HS-27A (cell line): ENCODE data around the gene BCDIN3D.
"Not testable (repeated sequence)": the region's sequence is repeated elsewhere in the genome, so short reads cannot be mapped to it uniquely, and the experiment has no call there.

Source experiments
- DNase-seq: peaks from one replicate; pipeline ENCODE4 v3.0.0-alpha.2; 2012; ENCODE audit warnings: low read depth, missing footprints

BCDIN3D gene

GRCh38 chr12:49842519-49843352 is at the start of gene BCDIN3D:
Gene BCDIN3D, minus strand, starts transcription at chr12:49843106. Its CDS starts 19 bp downstream, at chr12:49843087.
- DNase-seq, result peak; percentile 81

DNA sequence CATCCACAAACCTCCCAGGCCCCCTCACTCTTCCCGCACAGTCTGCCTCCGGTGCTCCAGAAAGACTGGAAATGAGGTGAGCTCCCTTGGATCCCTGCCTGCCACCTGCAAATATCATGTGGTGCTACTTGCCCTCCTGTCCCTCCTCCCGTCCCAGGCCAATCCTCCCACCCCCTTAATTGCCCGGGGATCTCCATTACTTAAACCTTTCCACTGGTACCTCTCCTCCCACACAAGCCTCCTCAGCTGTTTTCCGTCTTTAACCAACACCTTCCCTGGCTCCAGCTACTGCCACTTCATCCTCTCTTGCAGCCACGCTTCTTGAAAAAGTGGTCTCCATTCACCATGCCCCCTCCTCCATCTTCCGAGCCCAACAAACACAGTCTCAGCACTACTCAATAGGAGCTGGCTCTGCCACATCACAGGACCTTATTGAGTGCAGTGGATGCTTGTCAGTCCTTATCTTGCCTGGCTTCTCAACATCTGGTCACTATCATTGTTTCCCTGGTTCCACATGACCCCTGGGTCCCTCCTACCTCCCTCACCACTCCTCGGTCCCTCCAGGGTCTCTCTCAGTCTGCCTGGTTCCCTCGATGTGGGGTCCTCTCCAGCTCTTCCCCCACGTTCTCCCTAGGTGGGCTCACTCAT is 49.3 kb upstream of the BCDIN3D start:
- no peak for DNase-seq

GRCh38 chr12:49891476-49891875 is 48.6 kb upstream of the BCDIN3D start:
- DNase-seq, result no peak

- no peak for DNase-seq
These were observed 48.1 kb upstream of the BCDIN3D start for GRCh38 chr12:49891012-49891411.

GRCh38 chr12:49890096-49890461 is 47.2 kb upstream of the BCDIN3D start:
- no peak for DNase-seq

GRCh38 chr12:49889361-49890095 is 46.6 kb upstream of the BCDIN3D start:
- no peak for DNase-seq

GRCh38 chr12:49888461-49889151 is 45.7 kb upstream of the BCDIN3D start:
- DNase-seq, result no peak

DNA sequence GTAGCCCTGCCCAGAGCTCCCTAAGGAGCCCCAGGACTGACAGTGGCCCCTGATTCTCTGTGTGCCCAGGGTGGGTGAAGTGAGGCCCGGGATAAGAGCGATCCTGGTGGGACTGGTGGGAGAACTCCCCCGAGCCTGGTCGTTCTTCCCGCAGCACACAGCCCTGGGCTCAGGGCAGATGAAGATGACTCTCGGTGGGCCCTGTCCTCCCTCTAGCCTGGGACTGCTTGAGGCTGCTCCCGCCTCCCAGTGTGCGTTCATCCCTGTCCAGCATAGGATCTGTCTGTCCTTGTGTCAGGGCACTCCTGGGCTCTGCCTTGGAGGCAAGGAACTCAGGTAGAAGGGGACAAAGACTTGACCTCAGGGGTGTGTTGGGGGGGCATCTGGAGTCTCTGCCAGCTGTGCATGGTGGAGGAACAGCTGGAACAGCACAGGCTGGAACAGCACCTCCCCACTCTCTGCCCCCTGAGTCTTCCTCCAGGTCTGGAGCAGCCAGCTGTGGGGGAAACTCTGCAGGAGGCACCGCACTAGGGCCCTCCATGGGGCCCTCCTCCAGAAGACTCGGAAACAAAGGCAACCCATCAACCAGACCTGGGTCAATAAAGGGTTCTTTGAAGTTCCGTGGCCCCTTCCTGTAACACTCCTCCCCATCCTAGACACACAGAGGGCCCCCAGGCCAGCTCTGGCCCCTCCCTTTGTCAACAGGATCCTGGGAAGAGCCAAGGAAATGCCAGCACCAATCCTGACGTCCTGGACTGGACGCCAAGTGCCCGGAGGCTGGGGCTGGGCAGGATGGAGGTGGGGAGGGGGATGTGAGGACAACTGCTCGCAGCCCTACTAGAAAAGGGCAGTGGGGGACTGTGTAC is 44.9 kb upstream of the BCDIN3D start:
- DNase-seq, result no peak

DNA sequence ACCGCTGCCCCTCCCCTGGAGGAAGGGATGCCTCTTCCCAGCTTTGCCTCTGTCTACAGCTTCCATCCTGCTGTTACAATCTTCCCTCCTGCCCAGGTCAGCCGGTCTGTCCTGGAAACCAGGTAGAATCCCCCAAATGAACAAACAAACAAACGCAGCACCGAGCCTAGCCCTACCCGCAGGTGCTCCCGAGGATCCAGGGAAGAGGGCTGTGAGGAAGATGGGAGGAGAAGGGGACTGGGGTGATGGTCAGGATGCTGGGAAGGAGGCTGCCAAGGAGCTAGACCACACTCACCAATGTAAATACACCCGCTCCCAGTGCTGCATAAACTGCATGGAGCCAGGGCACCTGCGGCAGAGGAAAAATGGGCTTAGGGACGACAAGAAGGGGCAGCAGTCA is 44.2 kb upstream of the BCDIN3D start:
- no peak for DNase-seq

GRCh38 chr12:49885663-49886461 is 43.0 kb upstream of the BCDIN3D start:
- DNase-seq, result no peak

- DNase-seq, result no peak
These were observed 42.2 kb upstream of the BCDIN3D start for GRCh38 chr12:49885118-49885517.

DNA sequence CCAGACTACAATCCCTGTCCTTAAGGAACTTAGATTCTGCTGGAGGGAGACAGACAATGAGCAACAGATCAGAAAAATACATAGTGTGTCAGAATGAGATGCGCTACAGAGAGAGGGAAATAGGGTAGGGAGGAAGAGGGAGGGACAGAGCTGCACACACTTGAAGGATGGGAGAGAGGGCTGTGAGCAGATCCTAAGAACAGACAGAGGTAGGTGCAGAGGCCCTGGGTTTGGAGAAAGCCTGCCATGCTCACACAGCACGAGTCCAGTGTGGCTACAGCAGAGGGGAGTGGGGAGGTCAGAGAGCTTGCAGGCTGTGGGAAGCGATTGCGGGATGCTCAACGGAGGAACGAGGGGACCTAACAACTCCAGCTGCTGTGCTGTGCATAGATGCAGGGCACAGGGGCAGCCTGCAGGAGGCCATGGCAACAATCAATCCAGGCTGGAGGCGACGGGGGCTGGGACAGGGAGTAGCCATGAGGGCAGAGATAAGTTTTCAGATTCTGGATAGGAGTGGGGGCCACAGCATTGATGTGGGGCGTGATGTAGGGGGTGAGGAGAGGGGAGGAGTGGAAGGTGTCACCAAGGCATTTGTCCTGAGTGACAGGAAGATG is 40.1 kb upstream of the BCDIN3D start:
- DNase-seq, result no peak

DNA sequence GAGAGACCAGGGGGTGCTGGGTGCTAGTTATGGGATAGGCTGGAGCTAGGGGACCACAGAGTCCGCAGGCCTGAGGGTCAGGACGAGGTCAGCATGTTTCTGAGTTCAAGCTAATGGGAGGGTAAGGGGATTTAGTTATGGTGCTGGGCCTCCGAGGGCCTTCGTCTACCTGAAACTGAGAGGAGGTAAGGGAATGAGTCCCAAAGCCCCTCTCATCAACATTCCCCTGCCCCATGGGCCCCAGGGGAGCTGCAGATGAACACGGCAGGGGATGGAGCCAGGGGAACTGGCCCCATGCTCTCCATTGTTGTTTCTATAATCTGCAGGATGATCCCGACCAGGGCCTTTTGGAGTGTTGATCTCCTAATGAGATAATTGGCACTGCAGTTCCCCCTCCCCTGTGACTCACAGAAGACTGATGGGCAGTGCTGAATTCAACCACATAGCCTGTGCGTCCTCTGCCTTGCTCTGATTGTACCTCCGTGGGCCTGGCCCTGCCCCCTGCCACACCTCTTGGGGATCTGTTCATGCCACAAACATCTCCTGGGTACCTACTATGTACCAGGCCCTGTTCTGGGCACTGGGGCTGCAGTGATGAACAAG is 39.4 kb upstream of the BCDIN3D start:
- no peak for DNase-seq

DNA sequence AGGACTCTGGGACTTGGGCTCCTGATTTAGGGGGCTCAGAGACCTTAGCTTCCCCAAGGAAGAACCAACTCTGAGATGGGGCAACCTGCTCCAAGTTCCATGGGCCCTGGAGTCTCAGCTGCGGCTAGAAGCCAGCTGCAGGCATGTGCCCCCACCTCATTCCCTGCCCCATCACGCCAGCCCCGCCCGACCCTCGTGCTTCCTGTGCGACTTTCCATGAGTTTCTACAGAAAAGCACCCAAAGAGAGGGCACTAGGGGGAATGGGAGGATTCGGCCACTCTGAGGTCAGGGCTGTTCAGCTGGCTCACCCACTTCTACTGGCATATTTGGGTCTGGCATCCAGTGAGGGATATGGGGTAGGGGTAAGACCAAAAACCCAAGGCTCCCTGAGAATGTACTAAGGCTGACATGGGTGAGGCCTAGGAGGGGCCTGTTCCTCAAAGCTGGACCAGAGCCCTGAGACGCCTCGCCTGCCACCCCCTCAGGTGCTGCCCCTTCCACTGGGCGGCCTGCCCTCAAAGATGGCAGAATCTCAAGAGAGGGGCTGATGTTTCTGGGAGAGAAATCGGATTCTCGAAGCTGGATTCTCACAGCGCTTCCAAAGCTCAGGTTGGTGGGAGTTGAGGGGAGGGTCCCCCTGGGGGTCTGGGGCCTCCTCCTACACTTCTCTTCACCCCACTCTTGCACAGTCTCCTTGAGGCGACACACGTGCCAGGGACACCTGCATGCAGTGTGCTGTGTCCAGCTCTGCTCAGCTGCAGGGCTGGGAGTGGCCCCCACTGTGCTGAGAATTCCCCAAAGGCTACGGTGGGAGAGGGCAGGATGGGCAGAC is 38.7 kb upstream of the BCDIN3D start:
- DNase-seq, result no peak

DNA sequence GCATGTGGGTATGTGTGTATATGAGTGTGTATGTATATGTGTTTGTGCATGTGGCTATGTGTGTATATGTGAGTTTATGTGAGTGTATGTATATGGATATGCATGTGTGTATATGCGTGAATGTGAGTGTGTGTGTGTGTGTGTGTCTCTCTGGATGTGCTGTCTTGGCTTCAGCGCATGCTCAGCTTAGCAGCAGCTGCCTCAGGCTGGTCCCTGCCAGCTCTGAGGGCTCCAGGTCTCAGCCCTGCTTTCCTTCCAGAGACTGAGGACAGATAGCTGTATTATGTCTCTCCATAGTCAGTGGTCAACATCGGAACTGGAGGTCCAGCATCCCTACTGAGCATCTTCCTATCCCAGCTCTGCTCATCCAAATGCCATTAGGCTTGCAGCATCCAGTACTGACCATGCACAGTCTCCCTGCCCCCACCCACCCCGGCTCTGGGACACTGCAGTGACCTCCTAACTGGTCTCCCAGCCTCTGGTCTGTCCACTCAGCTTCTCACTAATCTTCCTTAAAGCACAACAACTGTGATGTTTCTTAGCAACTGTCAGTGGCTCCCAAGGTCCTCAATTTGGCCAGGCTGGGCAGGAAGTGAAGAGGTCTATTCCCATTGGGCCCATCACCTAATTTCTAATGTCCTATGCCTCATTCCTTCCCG is 38.0 kb upstream of the BCDIN3D start:
- no peak for DNase-seq

DNA sequence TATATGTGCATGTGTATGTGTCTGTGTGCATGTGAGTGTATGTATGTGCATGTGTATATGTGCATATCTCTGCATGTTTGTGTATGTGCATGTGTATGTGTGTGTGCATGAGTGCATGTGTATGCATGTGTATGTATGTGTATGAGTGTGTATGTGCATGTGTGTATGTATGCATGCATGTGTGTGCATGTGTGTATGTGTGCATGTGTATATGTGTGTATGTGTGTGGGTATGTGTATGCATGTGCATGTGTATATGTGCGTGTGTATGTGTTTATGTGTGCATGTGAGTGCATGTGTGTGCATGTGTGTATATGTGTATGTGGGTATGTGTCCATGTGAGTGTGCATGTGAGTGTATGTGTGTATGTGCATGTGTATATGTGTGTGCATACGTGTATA is 36.2 kb upstream of the BCDIN3D start:
- not testable (repeated sequence) for DNase-seq

- DNase-seq, result no peak
These were observed 35.1 kb upstream of the BCDIN3D start for GRCh38 chr12:49878021-49878420.

DNA sequence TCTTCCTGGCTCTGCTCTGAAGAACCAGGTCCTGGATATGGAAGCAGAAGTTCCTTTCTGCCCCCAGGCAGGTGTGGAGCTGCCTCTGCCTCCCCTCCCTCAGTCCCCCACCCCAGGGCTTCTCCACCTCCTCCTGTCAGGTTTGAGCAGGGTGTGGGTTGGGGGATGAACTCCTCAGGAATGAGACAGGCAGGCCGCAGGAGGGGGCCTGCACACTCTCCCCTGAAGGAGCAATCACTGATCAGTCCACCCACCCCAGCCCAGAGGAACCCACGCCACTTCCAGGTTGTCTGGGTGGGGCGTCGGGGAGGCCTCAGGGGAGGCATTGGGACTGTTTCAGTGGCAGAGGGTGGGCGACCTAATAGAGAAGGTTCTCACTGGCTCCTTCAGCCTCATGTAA is 34.2 kb upstream of the BCDIN3D start:
- no peak for DNase-seq
